T-helper 1 cell treated with Interleukin-12 subunit alpha and Interleukin-12 subunit beta and Interleukin-4 antibody, amounts not matched to agents 30 ng/mL and 1 ng/mL, for 36 hours (primary cell): ENCODE results near the gene WDR48. TPM values are rescaled to one million over a fixed set of nuclear protein-coding genes. Genes with fewer than 3 reads are reported as not detected.

ENCODE experiments used
- intact Hi-C: fragments of 100-400 bp; cut with micrococcal nuclease; formaldehyde crosslinking; loops from one replicate; pipeline ENCODE4 v1.15.1; 2024
- total RNA-seq: library from RNA; stranded (reverse); gene quantifications from 2 replicates; pipeline ENCODE4 v1.2.3, GENCODE V29; 2022

Gene WDR48
- total RNA-seq, 1 donor from 2014 or later = 46.4 TPM

GRCh38 chr3:39118931-39119660 lies 67.3 kb downstream of the WDR48 start:
- intact Hi-C loops = no loop called here

- intact Hi-C loops = no loop called here
Observed at GRCh38 chr3:39121621-39122020, 69.8 kb downstream of the WDR48 start.

GRCh38 chr3:39122813-39123212 lies 71.0 kb downstream of the WDR48 start:
- intact Hi-C loops = no loop called here

GRCh38 chr3:39124876-39125840 lies 73.3 kb downstream of the WDR48 start:
- intact Hi-C loops = no loop called here

- intact Hi-C loops = loop anchor here (1.0 kb wide), 1 partner anchor 162 kb away; no protein-coding TSS in a partner anchor
Observed at GRCh38 chr3:39125841-39126500, 74.2 kb downstream of the WDR48 start.

- intact Hi-C loops = loop anchor here (1.0 kb wide), 1 partner anchor 162 kb away; no protein-coding TSS in a partner anchor
Observed at GRCh38 chr3:39126532-39127071, 74.8 kb downstream of the WDR48 start.

GRCh38 chr3:39127269-39127907 lies 75.6 kb downstream of the WDR48 start:
- intact Hi-C loops = no loop called here

GRCh38 chr3:39127908-39128304 lies 76.1 kb downstream of the WDR48 start:
- intact Hi-C loops = loop anchor here (1.0 kb wide), 2 partner anchors 19 to 20 kb away; no protein-coding TSS in a partner anchor

- intact Hi-C loops = loop anchor here (1.0 kb wide), 2 partner anchors 18 to 21 kb away; no protein-coding TSS in a partner anchor
Observed at GRCh38 chr3:39128951-39129350, 77.1 kb downstream of the WDR48 start.

- intact Hi-C loops = no loop called here
Observed at GRCh38 chr3:39130026-39130425, 78.2 kb downstream of the WDR48 start.

GRCh38 chr3:39130693-39131265 lies 79.0 kb downstream of the WDR48 start:
- intact Hi-C loops = no loop called here

- intact Hi-C loops = no loop called here
Observed at GRCh38 chr3:39132096-39133092, 80.6 kb downstream of the WDR48 start.

GRCh38 chr3:39133093-39133490 lies 81.3 kb downstream of the WDR48 start:
- intact Hi-C loops = no loop called here

- intact Hi-C loops = no loop called here
Observed at GRCh38 chr3:39133822-39134221, 82.0 kb downstream of the WDR48 start.

GRCh38 chr3:39134305-39134704 lies 82.5 kb downstream of the WDR48 start:
- intact Hi-C loops = no loop called here

- intact Hi-C loops = no loop called here
Observed at GRCh38 chr3:39135170-39135805, 83.5 kb downstream of the WDR48 start.

GRCh38 chr3:39136533-39137434 lies 85.0 kb downstream of the WDR48 start:
- intact Hi-C loops = no loop called here
